Neural cell (in vitro differentiated cells): ENCODE data around the gene GSG1L. TPM values are rescaled to one million over a fixed set of nuclear protein-coding genes. Genes with fewer than 3 reads are reported as not detected.

ENCODE experiments used
- H2AFZ ChIP-seq: fragments of 200-600, 300-800 bp; sonication (generic), shearing (Covaris generic); 2 replicates; pipeline ENCODE4 v1.6.0; 2014; ENCODE audit warnings: low read depth, mild to moderate bottlenecking, antibody characterized with exemption, low read length, moderate library complexity
- H3F3A ChIP-seq: fragments of 200-600 bp; shearing (Covaris generic); 2 replicates; pipeline ENCODE4 v1.6.1; 2016; ENCODE audit warnings: mild to moderate bottlenecking, moderate library complexity, mixed read lengths, antibody characterized with exemption, low read length; ENCODE audit not compliant: insufficient read depth, poor library complexity, severe bottlenecking
- H3K27ac ChIP-seq: fragments of 200-600, 300-800 bp; sonication (generic), shearing (Covaris generic); 2 replicates; pipeline ENCODE4 v1.5.1; 2014; ENCODE audit warnings: mild to moderate bottlenecking, low read length, moderate library complexity
- H3K27me3 ChIP-seq: fragments of 300-800, 200-600 bp; sonication (generic), shearing (Covaris generic); 2 replicates; pipeline ENCODE4 v1.6.0; 2014; ENCODE audit warnings: mild to moderate bottlenecking, low read depth, low read length, moderate library complexity; ENCODE audit not compliant: insufficient read depth
- H3K36me3 ChIP-seq: fragments of 300-800, 200-600 bp; sonication (generic), shearing (Covaris generic); 2 replicates; pipeline ENCODE4 v1.5.1; 2014; ENCODE audit warnings: mild to moderate bottlenecking, antibody characterized with exemption, low read length, moderate library complexity; ENCODE audit not compliant: insufficient read depth
- H3K4me2 ChIP-seq: fragments of 300-800, 200-600 bp; sonication (generic), shearing (Covaris generic); 2 replicates; pipeline ENCODE4 v1.6.0; 2014; ENCODE audit warnings: mild to moderate bottlenecking, low read length
- H3K4me3 ChIP-seq: fragments of 300-800, 200-600 bp; sonication (generic), shearing (Covaris generic); 2 replicates; pipeline ENCODE4 v1.5.1; 2014; ENCODE audit warnings: mild to moderate bottlenecking, low read length, moderate library complexity
- H3K79me2 ChIP-seq: fragments of 200-600 bp; shearing (Covaris generic); replicated peaks from 2 replicates; pipeline ENCODE4 v1.6.0; 2014; ENCODE audit warnings: mild to moderate bottlenecking, low read length, moderate library complexity; ENCODE audit not compliant: insufficient read depth
- H3K9ac ChIP-seq: fragments of 300-800, 200-600 bp; sonication (generic), shearing (Covaris generic); 2 replicates; pipeline ENCODE4 v1.6.1; 2016; ENCODE audit warnings: mild to moderate bottlenecking, low read length, mixed read lengths
- H3K9me2 ChIP-seq: fragments of 200-600 bp; shearing (Covaris generic); 2 replicates; pipeline ENCODE4 v1.6.1; 2016; ENCODE audit warnings: mild to moderate bottlenecking, low read length, mixed read lengths; ENCODE audit not compliant: insufficient read depth
- H3K9me3 ChIP-seq: fragments of 200-600, 300-800 bp; sonication (generic), shearing (Covaris generic); 2 replicates; pipeline ENCODE4 v1.6.1; 2016; ENCODE audit warnings: mild to moderate bottlenecking, mixed run types, low read length, moderate library complexity, mixed read lengths
- H4K20me1 ChIP-seq: fragments of 200-600 bp; shearing (Covaris generic); 2 replicates; pipeline ENCODE4 v1.6.1; 2016; ENCODE audit warnings: mild to moderate bottlenecking, mixed run types; ENCODE audit not compliant: insufficient read depth
- CTCF ChIP-seq: fragments of 450-650 bp; IDR thresholded peaks from 2 replicates; pipeline ENCODE4 v1.5.1; 2014; ENCODE audit warnings: antibody characterized with exemption, mild to moderate bottlenecking, moderate library complexity; ENCODE audit not compliant: poor library complexity, severe bottlenecking
- EP300 ChIP-seq: fragments of 450-650 bp; conservative IDR thresholded peaks from 2 replicates; pipeline ENCODE4 v1.6.1; 2014; ENCODE audit warnings: antibody characterized with exemption, mild to moderate bottlenecking, moderate library complexity; ENCODE audit not compliant: poor library complexity, severe bottlenecking
- MXI1 ChIP-seq: fragments of 450-650 bp; conservative IDR thresholded peaks from 2 replicates; pipeline ENCODE4 v1.6.1; 2014; ENCODE audit warnings: antibody characterized with exemption, mild to moderate bottlenecking; ENCODE audit not compliant: poor library complexity, severe bottlenecking
- POLR2AphosphoS5 ChIP-seq: IDR thresholded peaks from 2 replicates; pipeline ENCODE4 v1.6.1; 2012
- RAD21 ChIP-seq: fragments of 450-650 bp; conservative IDR thresholded peaks from 2 replicates; pipeline ENCODE4 v1.6.1; 2014; ENCODE audit warnings: antibody characterized with exemption, mild to moderate bottlenecking, moderate library complexity
- SMC3 ChIP-seq: fragments of 450-650 bp; conservative IDR thresholded peaks from 2 replicates; pipeline ENCODE4 v1.6.1; 2014; ENCODE audit warnings: antibody characterized with exemption, mild to moderate bottlenecking, moderate library complexity; ENCODE audit not compliant: poor library complexity
- TAF1 ChIP-seq: IDR thresholded peaks from 2 replicates; pipeline ENCODE4 v1.6.1; 2012; ENCODE audit warnings: low read depth
- polyA plus RNA-seq: library from polyadenylated mRNA; depleted of rRNA; stranded (reverse); fragments of >200 nt; gene quantifications from 2 replicates; pipeline ENCODE4 v1.2.3, GENCODE V29; 2014
- TF ChIP-seq, protein P1 (sequence below): IDR thresholded peaks from 2 replicates; pipeline ENCODE4 v1.6.1; 2012; ENCODE audit warnings: borderline replicate concordance

Gene GSG1L
- polyA plus RNA-seq, 1 donor from 2014 or later: 0.85 TPM

- H2AFZ ChIP-seq: no peak overlapping the region
- H3K9ac ChIP-seq: no peak overlapping the region
- no peak overlapping the region for H3K27ac ChIP-seq
- H3K36me3 ChIP-seq: no peaks in the 10 kb centered on the region
- H4K20me1 ChIP-seq: no peaks in the 10 kb centered on the region
- H3K4me3 ChIP-seq: no peak overlapping the region
- no peaks in the 10 kb centered on the region for H3F3A ChIP-seq
- TF ChIP-seq MXI1 (no peak), POLR2AphosphoS5 (no peak)
- no peak overlapping the region for H3K4me2 ChIP-seq
- H3K9me2 ChIP-seq: no peaks in the 10 kb centered on the region
- H3K9me3 ChIP-seq: no peaks in the 10 kb centered on the region
- H3K27me3 ChIP-seq: no peaks in the 10 kb centered on the region
- H3K79me2 ChIP-seq: no peaks in the 10 kb centered on the region
These were observed 272.7 kb downstream of the GSG1L start for GRCh38 chr16:27790546-27791403.

DNA sequence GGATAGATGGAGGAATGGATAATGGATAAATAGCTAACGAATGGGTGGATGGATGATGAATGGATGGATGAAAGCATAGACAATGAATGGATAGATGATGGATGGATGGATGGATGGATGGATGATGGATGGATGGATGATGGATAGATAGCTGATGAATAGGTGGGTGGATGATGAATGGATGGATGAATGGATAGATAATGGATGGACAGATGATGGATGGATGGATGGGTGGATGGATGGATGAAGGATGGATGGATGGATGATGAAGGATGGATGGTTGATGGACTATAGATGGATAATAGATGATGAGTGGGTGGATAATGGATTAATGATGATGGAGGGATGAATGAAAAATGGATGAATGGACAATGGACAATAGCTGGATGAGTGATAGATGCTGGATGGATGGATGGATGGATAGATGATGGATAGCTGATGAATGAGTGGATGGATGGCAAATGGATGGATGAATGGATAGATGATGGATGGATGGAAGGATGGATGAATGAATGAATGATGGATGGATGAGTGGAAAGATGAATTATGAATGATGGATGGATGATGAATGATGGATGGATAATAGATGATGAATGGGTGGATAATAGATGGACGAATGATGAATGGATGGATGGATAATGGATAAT is 273.8 kb downstream of the GSG1L start:
- Histone ChIP-seq H3K4me2 (no peak overlapping the region), H3F3A (no peaks in the 10 kb centered on the region), H3K27ac (no peak overlapping the region), H2AFZ (no peak overlapping the region), H3K27me3 (no peaks in the 10 kb centered on the region), H3K9me2 (no peaks in the 10 kb centered on the region), H3K79me2 (no peaks in the 10 kb centered on the region), H3K36me3 (no peaks in the 10 kb centered on the region), H3K9me3 (no peaks in the 10 kb centered on the region), H4K20me1 (no peaks in the 10 kb centered on the region), H3K9ac (no peak overlapping the region), H3K4me3 (no peak overlapping the region)
- TF ChIP-seq TAF1 (no peak), SMC3 (no peak)

GRCh38 chr16:27789150-27789549 is 274.4 kb downstream of the GSG1L start:
- no peaks in the 10 kb centered on the region for H3K27me3 ChIP-seq
- H3K27ac ChIP-seq: no peak overlapping the region
- no peak overlapping the region for H2AFZ ChIP-seq
- no peaks in the 10 kb centered on the region for H3K79me2 ChIP-seq
- H3K4me3 ChIP-seq: no peak overlapping the region
- H3K9me3 ChIP-seq: no peaks in the 10 kb centered on the region
- H3K9me2 ChIP-seq: no peaks in the 10 kb centered on the region
- TF ChIP-seq SMC3 (no peak), RAD21 (no peak), POLR2AphosphoS5 (no peak), EP300 (no peak), MXI1 (no peak), CTCF (no peak), TAF1 (no peak)
- TF ChIP-seq, protein P1, sequence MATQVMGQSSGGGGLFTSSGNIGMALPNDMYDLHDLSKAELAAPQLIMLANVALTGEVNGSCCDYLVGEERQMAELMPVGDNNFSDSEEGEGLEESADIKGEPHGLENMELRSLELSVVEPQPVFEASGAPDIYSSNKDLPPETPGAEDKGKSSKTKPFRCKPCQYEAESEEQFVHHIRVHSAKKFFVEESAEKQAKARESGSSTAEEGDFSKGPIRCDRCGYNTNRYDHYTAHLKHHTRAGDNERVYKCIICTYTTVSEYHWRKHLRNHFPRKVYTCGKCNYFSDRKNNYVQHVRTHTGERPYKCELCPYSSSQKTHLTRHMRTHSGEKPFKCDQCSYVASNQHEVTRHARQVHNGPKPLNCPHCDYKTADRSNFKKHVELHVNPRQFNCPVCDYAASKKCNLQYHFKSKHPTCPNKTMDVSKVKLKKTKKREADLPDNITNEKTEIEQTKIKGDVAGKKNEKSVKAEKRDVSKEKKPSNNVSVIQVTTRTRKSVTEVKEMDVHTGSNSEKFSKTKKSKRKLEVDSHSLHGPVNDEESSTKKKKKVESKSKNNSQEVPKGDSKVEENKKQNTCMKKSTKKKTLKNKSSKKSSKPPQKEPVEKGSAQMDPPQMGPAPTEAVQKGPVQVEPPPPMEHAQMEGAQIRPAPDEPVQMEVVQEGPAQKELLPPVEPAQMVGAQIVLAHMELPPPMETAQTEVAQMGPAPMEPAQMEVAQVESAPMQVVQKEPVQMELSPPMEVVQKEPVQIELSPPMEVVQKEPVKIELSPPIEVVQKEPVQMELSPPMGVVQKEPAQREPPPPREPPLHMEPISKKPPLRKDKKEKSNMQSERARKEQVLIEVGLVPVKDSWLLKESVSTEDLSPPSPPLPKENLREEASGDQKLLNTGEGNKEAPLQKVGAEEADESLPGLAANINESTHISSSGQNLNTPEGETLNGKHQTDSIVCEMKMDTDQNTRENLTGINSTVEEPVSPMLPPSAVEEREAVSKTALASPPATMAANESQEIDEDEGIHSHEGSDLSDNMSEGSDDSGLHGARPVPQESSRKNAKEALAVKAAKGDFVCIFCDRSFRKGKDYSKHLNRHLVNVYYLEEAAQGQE: no peak
- no peaks in the 10 kb centered on the region for H4K20me1 ChIP-seq
- no peaks in the 10 kb centered on the region for H3F3A ChIP-seq
- no peaks in the 10 kb centered on the region for H3K36me3 ChIP-seq
- H3K4me2 ChIP-seq: no peak overlapping the region
- H3K9ac ChIP-seq: no peak overlapping the region
